GM12874 (cell line): ENCODE data around the gene ARHGEF28.

ENCODE experiments used
- TF ChIP-seq, protein P1 (sequence below): IDR thresholded peaks from 2 replicates; pipeline ENCODE4 v1.5.1; 2011; ENCODE audit warnings: low read depth, mild to moderate bottlenecking, control low read depth, low read length, moderate library complexity; ENCODE audit not compliant: insufficient read depth

ARHGEF28 gene

DNA sequence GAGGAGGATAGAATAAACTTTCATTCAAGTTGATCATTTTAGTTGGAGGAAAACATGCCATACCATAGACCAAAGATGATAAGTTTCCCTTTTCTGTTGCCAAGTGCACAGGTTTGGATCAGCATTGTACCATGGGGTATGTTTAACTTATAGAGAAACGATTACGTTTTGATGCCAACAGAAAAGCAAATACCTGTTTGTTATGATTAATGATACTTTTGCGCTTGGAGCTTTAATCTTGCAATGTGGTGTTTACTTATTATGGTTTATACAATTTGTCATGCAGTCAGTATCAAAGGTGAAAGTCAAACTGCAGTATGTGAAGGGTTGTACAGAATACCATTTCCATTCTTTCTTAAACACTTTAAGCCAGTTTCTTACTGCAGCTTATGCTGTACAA lies 13.2 kb upstream of the ARHGEF28 start:
- TF ChIP-seq, protein P1, sequence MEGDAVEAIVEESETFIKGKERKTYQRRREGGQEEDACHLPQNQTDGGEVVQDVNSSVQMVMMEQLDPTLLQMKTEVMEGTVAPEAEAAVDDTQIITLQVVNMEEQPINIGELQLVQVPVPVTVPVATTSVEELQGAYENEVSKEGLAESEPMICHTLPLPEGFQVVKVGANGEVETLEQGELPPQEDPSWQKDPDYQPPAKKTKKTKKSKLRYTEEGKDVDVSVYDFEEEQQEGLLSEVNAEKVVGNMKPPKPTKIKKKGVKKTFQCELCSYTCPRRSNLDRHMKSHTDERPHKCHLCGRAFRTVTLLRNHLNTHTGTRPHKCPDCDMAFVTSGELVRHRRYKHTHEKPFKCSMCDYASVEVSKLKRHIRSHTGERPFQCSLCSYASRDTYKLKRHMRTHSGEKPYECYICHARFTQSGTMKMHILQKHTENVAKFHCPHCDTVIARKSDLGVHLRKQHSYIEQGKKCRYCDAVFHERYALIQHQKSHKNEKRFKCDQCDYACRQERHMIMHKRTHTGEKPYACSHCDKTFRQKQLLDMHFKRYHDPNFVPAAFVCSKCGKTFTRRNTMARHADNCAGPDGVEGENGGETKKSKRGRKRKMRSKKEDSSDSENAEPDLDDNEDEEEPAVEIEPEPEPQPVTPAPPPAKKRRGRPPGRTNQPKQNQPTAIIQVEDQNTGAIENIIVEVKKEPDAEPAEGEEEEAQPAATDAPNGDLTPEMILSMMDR: no peak

DNA sequence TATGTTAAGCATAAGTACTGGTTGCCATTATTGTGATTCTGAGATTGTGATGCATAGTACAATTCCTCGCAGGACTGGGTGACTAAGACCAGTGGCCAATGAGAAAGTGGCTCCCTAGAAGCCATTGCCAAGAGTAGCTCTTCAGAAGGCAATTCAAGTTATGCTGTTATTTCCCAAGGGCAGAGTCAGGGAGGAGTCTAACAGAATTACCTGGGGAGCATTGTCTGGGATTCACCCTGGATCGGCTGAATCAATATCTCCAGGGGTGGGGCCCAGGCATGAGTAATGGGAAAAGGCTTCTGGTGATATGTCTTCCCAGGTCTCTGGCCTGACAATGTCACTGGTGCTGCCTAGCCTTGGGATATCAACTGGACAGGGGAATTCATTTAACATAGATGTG lies 10.9 kb upstream of the ARHGEF28 start:
- TF ChIP-seq, protein P1: no peak

DNA sequence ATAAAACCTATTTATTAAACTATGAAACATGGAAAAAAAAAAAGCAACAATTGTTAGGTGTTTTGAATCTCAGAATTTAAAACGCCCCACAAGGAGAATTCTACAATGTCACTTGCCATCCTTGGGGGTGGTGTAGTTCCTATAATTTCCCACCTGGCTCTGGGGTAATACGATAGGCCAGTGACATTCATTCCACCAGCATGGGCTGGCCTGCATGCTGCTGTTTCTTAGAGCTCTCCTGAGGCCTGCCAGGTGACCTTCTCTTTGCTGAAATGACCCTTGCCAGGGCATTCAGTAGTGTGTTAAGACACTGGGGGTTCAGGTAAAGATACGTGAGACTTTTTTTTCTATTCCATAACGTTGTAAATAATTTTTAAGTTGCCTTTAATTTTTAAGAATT lies 10.0 kb upstream of the ARHGEF28 start:
- TF ChIP-seq, protein P1: no peak

DNA sequence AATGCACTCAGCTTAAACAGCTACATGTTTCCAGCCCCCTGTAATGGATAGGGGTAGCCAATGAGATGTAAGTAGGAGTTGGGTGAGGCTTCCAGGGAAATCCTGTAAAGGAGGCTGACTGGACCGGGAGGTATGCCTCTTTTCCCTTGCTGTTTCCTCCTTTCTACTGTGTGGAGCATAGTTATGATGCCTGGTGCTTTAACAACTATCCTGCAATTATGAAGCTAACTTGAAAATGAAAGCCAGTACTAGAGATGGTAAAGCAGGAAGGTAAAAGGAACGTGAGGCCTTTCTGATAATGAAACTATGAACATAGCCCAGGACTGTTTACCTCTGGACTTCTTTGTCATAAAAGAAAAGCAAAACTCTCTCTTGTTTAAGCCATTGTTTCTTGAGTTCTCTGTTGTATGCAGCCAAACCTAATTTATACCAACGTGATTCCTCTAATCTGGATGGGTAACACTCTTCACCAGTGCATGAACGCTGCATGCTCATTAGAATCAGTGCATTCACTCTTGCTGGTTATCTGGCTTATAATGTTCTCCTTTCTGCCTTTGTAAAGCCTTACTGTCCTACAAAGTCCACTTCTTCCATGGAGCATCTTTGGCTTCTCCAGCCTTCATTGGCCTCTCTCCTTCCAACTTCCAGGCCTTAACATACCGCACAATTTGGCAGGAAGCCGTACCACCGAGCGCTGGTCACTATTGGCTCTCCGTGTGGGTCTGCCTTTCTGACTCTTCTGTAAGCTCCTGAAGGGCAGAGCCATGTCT lies 8.3 kb upstream of the ARHGEF28 start:
- TF ChIP-seq, protein P1: no peak

DNA sequence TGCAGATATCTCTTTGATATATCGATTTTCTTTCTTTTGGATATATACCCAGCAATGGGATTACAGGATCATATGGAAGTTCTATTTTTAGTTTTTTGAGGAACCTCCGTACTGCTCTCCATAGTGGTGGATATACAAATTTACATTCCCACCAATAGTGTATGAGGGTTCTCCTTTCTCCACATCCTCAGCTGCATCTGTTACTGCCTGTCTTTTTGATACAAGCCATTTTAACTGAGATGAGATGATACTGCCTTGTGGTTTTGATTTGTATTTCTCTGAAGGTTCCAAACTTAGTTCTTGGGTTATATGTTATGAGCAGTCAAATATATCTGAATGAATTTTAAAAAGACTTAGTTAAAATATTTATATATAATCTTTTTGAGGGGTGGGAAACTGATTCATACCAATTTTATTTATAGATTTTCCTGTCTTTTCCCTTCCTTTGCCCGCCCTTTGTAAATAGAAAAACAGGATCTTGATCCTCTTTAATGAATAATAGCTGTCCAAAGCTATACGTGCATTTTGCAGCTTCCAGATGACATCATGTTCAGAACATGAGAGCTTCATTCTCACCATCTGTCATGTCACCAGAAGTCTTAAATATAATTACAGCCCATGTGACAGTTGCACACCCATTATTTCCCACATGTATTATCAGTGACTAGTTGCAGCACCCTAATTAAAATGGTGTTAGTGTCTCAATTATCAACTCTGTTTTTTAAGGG lies 6.2 kb upstream of the ARHGEF28 start:
- TF ChIP-seq, protein P1: no peak

DNA sequence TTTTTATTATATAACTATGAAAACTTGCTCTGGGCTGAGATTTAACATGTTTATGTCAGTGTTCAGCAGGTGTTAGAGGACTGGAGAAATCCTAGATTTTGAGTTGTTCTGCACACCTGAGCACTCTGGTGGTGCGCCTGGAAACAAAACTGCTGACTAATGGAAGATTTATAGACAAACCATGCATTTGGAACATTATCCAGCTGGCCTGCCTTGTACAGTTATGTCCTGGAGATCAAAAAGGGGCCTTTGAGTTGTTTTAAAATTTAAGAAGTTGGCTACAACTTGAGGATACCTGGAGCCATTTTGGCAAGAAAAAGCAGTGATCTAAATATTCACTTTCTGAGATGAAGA lies 5.7 kb upstream of the ARHGEF28 start:
- TF ChIP-seq, protein P1: no peak

DNA sequence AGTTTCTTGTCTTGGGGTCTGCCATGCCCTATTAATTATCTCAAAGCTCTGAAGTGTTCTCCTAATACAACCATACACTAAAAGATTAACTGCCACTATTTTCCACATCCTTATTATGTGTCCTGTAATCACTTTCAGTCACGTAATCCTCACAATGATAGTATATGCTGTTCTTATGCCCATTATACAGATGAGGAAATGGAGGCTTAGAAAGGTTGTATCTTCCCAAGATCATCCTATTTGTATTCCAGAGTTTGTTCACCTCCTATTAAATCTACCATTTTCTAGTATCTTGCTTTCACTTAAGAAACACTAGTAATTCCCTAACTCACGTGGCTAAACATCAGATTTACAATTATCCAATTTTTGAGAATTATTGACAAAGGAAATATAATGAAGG lies 2.9 kb upstream of the ARHGEF28 start:
- TF ChIP-seq, protein P1: no peak
